GM21515 (cell line): ENCODE measurements around the gene TRIM21.
"Not testable (repeated sequence)": the region's sequence is repeated elsewhere in the genome, so short reads cannot be mapped to it uniquely, and the experiment has no call there.

Source experiments
- ATAC-seq: cut with Tn5 transposase; IDR thresholded peaks from one replicate; pipeline ENCODE4 v1.9.1; 2021; ENCODE audit not compliant: unreplicated experiment

The TRIM21 gene

DNA sequence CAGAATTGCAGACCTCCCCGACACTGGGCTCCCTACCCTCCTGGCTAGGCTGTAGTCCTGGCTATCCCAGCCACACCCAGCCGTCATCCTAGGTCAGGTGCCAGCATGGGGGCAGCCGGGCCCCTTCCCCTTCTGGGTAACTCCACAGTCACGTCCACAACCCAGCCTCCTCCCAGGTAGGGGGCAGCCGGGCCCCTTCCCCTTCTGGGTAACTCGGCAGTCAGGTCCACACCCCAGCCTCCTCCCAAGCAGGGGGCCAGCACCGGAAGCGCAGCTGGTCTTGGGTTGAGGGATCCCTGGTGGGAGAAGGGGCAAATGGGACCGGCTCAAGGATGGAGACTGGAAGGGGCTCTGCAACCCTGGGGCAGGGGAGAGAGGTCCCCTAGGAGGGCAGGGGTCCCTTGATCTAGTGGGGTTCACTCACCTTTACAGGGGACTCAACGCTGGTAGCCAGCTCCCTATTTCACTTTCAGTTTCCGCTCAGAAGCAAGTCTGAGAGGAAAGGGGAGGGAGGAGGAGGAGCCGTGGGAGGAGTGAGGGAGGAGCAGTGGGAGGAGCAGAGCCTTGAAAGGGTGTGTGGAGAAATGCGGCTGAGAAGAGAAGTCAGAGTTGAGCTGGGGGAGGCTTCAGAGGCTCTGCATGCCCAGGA lies at the start of gene TRIM21:
TRIM21 (minus strand) TSS at position 494 of the 649 bp plus-strand sequence. CDS start 3,293 bp downstream, outside the sequence.
- ATAC-seq = peak; percentile 100

- no peak for ATAC-seq
Observed at GRCh38 chr11:4441515-4441914, 48.0 kb upstream of the TRIM21 start.

DNA sequence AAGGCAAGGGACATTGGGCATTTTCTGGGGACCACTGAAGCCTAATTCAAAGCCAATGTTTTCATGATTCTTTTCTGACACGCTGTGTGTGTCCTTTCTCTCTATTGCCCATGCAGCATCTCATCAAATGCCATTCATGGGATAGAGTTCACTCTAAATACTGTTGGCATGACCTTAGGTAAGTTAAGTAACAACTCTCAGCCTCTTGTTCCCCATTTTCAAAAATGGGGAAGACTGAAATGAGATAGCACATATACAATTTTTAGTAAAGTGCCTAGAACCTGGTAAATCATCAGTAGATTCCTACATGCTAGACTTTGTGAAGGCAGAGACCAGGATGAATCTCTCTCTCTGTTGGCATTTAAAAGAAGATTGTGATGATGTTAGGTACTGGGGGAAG lies 42.9 kb upstream of the TRIM21 start:
- ATAC-seq = no peak

- ATAC-seq = no peak
Observed at GRCh38 chr11:4433856-4434255, 40.4 kb upstream of the TRIM21 start.

DNA sequence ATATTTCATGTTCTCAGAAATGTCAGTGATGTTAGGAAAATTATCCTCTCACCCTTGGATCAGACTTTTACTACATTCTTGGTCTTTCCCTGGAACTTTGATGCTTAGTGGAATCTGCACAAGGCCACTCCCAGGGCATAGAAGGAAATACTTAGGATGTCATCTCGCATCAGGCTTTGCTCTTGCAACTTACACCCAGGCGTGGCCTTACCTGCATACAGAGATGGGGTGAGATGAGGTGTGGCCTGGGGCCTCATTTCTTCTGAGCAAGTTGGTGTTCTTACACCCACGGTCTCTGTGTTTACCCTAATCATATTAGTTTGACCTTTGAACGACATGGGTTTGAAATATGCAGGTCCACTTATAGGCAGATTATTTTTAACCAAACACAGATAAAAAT lies 36.5 kb upstream of the TRIM21 start:
- no peak for ATAC-seq

- no peak for ATAC-seq
Observed at GRCh38 chr11:4418403-4418802, 24.9 kb upstream of the TRIM21 start.

- no peak for ATAC-seq
Observed at GRCh38 chr11:4416816-4417215, 23.3 kb upstream of the TRIM21 start.

DNA sequence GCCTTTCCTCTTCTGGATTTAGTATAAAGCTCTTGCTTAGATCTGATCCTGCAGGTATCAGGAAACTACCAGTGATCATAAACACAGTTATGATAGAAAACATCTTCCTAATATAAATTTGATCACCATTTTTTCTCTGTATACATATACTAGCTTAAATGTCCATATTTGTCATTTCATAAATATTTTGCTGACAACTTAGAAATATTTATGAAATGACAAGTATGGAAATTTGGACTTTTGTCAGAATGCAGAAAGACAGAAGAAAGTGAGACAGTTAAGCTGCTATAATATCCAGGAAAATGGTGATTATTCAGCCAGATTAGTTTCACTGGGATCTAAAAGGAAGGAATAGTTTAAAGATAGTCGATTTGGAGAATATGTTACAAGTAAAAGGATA lies 22.8 kb upstream of the TRIM21 start:
- no peak for ATAC-seq

DNA sequence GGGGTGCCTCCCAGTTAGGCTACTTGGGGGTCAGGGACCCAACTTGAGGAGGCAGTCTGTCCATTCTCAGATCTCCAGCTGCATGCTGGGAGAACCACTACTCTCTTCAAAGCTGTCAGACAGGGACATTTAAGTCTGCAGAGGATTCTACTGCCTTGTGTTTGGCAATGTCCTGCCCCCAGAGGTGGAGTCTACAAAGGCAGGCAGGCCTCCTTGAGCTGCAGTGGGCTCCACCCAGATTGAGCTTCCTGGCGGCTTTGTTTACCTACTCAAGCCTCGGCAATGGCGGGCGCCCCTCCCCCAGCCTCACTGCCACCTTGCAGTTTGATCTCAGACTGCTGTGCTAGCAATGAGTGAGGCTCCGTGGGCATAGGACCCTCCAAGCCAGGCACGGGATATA lies 12.7 kb upstream of the TRIM21 start:
- not testable (repeated sequence) for ATAC-seq

- ATAC-seq = peak; percentile 16
Observed at GRCh38 chr11:4393858-4394223, 339 bp upstream of the TRIM21 start.

- no peak for ATAC-seq
Observed at GRCh38 chr11:4388221-4388620, 5.3 kb downstream of the TRIM21 start.

DNA sequence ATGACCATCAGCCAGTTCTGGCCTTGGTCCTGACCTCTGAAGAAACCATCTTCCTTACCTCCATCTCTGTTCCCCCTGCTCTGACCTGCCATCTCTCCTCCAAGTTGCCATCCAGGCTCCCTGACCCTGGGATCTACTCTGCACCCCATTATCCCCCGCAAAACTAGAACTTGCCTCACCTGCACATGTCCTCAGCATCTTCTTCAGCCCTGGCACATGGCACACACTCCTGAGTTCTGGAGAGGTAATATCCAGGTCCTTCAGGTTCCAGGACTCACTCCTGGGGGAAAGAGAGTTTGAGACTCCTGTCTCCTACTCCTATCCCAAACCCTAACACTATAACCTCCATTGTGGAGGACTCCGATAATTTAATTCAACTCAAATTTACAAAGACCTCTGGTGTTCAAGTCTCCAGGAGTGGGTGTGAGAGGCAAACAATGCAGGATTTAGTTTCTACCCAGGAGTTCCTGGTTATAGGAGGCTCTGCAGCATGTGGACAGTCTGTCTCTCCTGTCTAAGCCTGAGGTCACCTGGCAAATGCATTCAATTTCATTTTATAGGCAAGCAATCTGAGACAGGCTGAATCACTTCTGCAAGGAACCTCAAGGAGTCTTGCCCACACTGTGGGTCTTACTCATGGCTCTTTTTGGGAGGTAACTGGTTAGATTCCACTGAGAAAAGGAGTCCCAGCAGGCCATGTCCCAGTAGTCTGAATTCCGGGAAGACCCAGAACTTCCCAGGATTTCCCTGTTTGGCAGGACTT lies 7.3 kb downstream of the TRIM21 start:
- ATAC-seq = no peak

DNA sequence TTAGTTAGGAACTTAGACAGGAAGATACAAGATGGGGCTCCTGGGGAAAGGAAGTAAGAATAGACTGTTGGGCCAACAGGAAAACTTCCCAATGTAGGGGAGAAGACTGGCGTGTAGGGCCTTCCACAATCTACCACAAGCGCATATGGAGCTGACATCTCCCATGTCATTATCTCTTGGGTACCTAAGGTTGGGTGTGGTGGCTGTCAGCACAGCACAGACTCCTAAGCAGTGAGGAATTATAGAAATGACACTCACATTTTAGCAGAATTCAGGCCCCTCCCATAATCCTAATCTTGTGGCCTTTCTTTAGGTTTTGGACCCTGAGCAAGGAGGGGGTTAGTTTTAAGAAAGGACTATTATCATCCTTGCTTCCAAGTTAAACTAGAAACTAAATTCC lies 11.6 kb downstream of the TRIM21 start:
- no peak for ATAC-seq

DNA sequence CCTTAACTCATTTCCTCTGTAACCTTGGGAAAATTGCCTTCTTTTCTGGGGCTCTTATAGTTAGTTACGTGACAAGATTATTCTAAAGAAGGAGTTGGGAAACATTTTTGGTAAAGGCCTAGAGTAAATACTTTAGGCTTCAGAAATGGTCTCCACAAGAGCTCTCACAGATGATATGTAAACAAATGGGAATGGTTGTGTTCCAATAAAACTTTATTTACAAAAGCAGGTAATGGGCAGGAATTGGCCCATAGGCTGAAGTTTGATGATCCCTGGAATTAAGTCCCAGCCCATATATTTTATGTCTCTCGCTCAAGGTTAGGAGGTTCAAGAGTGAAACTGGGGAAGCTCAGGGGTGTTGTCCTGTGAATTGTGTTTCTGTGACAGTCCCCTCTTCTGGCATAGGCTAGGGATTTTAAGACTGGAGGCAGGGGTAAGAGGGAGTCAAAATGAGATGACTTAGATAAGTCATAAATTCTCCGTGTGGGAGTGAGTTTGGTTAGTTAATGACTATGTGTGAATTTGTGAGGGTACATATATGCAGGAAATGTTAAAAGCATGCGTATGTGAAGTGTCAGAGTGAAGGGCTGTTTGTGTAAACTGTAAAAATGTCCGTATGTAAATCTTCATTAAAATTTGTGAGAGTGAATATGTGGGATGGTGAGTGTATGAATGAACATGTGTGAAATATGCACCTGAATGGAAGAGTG lies 17.9 kb downstream of the TRIM21 start:
- ATAC-seq = no peak

DNA sequence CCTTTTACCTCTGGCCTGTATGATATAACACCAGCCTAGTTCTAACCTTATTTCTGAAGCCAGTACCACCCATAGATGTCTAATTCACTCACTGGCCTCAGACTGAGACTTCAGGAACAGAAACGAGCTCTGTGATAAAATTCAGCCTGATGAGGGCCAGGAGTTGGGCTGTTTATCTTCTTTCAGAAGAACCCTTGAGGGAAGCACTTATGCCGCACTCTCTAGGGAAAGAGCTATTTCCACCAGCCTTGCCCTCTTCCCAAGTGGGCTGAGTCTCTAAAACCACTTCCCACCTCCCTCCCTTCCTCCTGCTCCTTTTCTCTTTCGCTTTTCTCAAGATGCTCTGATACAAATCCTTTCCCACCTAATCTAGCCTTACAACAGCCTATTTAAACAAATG lies 23.3 kb downstream of the TRIM21 start:
- ATAC-seq = no peak

- ATAC-seq = no peak
Observed at GRCh38 chr11:4368286-4368685, 25.2 kb downstream of the TRIM21 start, which contains the start of gene OR52B4. TSS of gene OR52B4 (minus strand) at chr11:4368386. CDS start at chr11:4368295, 91 bp downstream.

DNA sequence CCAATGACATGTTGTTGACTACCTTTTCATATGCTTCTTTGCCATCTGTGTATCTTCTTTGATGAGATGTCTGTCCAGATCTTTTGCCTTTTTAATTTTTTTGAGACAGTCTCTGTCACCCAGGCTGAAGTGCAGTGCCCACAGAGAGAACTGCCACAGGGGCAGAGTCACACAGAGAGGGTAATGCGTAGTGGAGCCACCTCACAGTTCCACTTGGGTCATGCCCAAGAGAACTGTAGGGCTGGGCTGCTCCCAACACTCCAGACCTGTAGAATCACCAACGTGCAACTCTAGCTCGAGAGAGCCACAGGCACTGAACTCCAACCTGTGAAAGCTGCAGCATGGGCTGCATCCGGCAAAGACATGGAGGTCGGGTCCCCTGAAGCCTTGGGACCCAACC lies 45.4 kb downstream of the TRIM21 start:
- not testable (repeated sequence) for ATAC-seq

GRCh38 chr11:4345366-4345765 lies 48.1 kb downstream of the TRIM21 start:
- not testable (repeated sequence) for ATAC-seq
